A204.1 (cell line): ENCODE results near the gene BCAM.
A peak's percentile ranks its signal among the peaks of the same experiment; 100 is the strongest.
"Not testable (repeated sequence)": the region's sequence is repeated elsewhere in the genome, so short reads cannot be mapped to it uniquely, and the experiment has no call there.

Experiments used
- FAIRE-seq: peaks from 2 replicates; lab custom pipeline; 2012; peaks lifted over from hg19 to GRCh38; lab: Jason Lieb, UNC

The BCAM gene

GRCh38 chr19:44818466-44819031 is 9.6 kb downstream of the BCAM start:
- FAIRE-seq: no peak

- no peak for FAIRE-seq
Observed at GRCh38 chr19:44819246-44819832, 10.4 kb downstream of the BCAM start.

GRCh38 chr19:44820648-44821609 is 12.0 kb downstream of the BCAM start:
- no peak for FAIRE-seq

GRCh38 chr19:44822177-44822576 is 13.3 kb downstream of the BCAM start:
- FAIRE-seq: no peak

- FAIRE-seq: no peak
Observed at GRCh38 chr19:44822670-44823372, 13.9 kb downstream of the BCAM start.

- FAIRE-seq: no peak
Observed at GRCh38 chr19:44823373-44823698, 14.4 kb downstream of the BCAM start.

- FAIRE-seq: no peak
Observed at GRCh38 chr19:44824761-44825160, 15.9 kb downstream of the BCAM start.

GRCh38 chr19:44832875-44833274 is 24.0 kb downstream of the BCAM start:
- FAIRE-seq: not testable (repeated sequence)

GRCh38 chr19:44834399-44834798 is 25.5 kb downstream of the BCAM start:
- FAIRE-seq: not testable (repeated sequence)

GRCh38 chr19:44839276-44839675 is 30.4 kb downstream of the BCAM start:
- FAIRE-seq: no peak

- no peak for FAIRE-seq
Observed at GRCh38 chr19:44840811-44841210, 31.9 kb downstream of the BCAM start.

- no peak for FAIRE-seq
Observed at GRCh38 chr19:44841231-44841630, 32.3 kb downstream of the BCAM start.

GRCh38 chr19:44845286-44845611 is 36.3 kb downstream of the BCAM start:
- FAIRE-seq: no peak

GRCh38 chr19:44845612-44846454 is 36.9 kb downstream of the BCAM start, which contains the start of gene NECTIN2:
Gene NECTIN2 (plus strand): TSS chr19:44846297. CDS start chr19:44846526, 229 bp downstream.
- peak; percentile 93 for FAIRE-seq

GRCh38 chr19:44846455-44847143 is 37.7 kb downstream of the BCAM start:
- no peak for FAIRE-seq

GRCh38 chr19:44847144-44848035 is 38.5 kb downstream of the BCAM start:
- no peak for FAIRE-seq

GRCh38 chr19:44848036-44848811 is 39.3 kb downstream of the BCAM start:
- FAIRE-seq: no peak

GRCh38 chr19:44848812-44849447 is 40.0 kb downstream of the BCAM start:
- no peak for FAIRE-seq

GRCh38 chr19:44850641-44851109 is 41.8 kb downstream of the BCAM start:
- FAIRE-seq: no peak
